ENCODE measurements around the gene GAST.
"Not testable (repeated sequence)": the region's sequence is repeated elsewhere in the genome, so short reads cannot be mapped to it uniquely, and the experiment has no call there.

GAST gene

GRCh38 chr17:41711669-41712400 is at the start of gene GAST:
GAST (plus strand) TSS chr17:41712331; CDS start chr17:41715437, 3,106 bp downstream.
- DNase-seq: no peak

- no peak for DNase-seq
Observed at GRCh38 chr17:41663451-41664171, 48.5 kb upstream of the GAST start.

- DNase-seq: no peak
Observed at GRCh38 chr17:41664172-41664457, 48.0 kb upstream of the GAST start.

GRCh38 chr17:41664587-41665565 is 47.3 kb upstream of the GAST start:
- no peak for DNase-seq

- DNase-seq: peak; percentile 30
Observed at GRCh38 chr17:41665566-41666236, 46.4 kb upstream of the GAST start.

- DNase-seq: no peak
Observed at GRCh38 chr17:41666237-41666641, 45.9 kb upstream of the GAST start.

GRCh38 chr17:41666708-41667279 is 45.3 kb upstream of the GAST start:
- DNase-seq: peak; percentile 45

GRCh38 chr17:41667280-41668041 is 44.7 kb upstream of the GAST start:
- DNase-seq: no peak

- DNase-seq: no peak
Observed at GRCh38 chr17:41672153-41672552, 40.0 kb upstream of the GAST start.

- DNase-seq: not testable (repeated sequence)
Observed at GRCh38 chr17:41675157-41676057, 36.7 kb upstream of the GAST start.

GRCh38 chr17:41676058-41676419 is 36.1 kb upstream of the GAST start:
- DNase-seq: no peak

- no peak for DNase-seq
Observed at GRCh38 chr17:41678411-41678906, 33.7 kb upstream of the GAST start.

- no peak for DNase-seq
Observed at GRCh38 chr17:41678907-41679739, 33.0 kb upstream of the GAST start.

- no peak for DNase-seq
Observed at GRCh38 chr17:41679740-41680425, 32.2 kb upstream of the GAST start.

GRCh38 chr17:41680426-41681040 is 31.6 kb upstream of the GAST start:
- no peak for DNase-seq

GRCh38 chr17:41681776-41682175 is 30.4 kb upstream of the GAST start:
- DNase-seq: no peak

- DNase-seq: no peak
Observed at GRCh38 chr17:41682631-41683030, 29.5 kb upstream of the GAST start.

- no peak for DNase-seq
Observed at GRCh38 chr17:41683441-41684007, 28.6 kb upstream of the GAST start.
